ENCODE measurements around the gene GRIP2. TPM values are rescaled to one million over a fixed set of nuclear protein-coding genes. Genes with fewer than 3 reads are reported as not detected.

The GRIP2 gene
- total and polyA plus RNA-seq, 9 of the 15 experiments (the other 6 are each of a cell fraction or from before 2014, with no cell fraction given): 0.01 TPM; not detected in 7

DNA sequence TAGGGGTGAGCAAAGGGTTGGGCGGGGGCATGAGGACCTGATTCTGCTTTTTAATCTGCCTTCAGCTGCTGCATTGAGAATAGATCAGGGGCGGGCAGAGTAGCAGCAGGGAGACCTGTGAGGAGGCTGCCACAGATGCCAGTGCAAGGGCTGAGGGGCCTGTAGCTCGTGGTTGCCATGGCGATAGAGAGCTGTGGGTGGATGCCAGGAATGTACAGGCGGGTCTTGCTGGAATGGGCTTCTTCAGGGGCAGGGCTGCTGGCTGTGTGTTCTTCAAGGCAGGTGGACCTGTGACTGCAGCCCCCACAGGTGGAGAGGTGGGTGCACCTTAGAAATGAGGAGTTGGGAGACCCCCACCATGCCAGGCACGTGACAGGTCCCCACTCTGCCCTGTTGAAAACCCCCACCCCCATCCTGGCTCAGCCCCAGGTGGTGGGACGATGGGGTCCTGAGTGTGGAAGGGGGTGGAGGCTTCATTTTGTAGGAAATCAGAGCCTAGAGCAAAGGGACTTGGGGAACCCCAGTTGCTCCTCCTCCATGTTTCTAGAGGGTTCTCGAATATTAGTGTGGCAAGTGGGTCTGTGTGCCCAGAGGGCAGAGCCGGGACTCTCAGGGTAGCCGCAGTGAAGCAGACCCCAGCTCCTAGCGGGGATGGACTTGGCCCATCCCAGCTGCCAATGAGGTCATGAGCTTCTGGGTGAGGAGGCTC lies 99.5 kb downstream of the GRIP2 start:
- POLR2A ChIA-PET: interaction anchor here (0.7 to 0.9 kb wide), 2 partner anchors 9 to 234 kb away, joined by 3 read pairs; no protein-coding TSS in a partner anchor
- DNase-seq (ENCODE audit: extremely low read depth in 1 of 4, low spot score in 3 of 4) (peak in 1 of 4 experiments; percentile 43), ATAC-seq (no peak), FAIRE-seq (no peak)
- in situ Hi-C loops (cut with MboI): no loop called here
- Histone ChIP-seq H4K20me1 (replicated peaks; ENCODE audit: control insufficient read depth, insufficient read depth, low read length) (peaks cover 51% of the 10 kb centered on the region), H2AFZ (ENCODE audit: low read depth, low read length) (no peak overlapping the region), H3K27me3 (ENCODE audit: control insufficient read depth in 2 of 2, insufficient read depth in 2 of 2, low read length in 2 of 2) (no peaks in the 10 kb centered on the region), H3K27ac (ENCODE audit: extremely low read depth, low read depth, low read length) (no peak overlapping the region), H3K4me3 (no peak overlapping the region), H3K9me1 (ENCODE audit: control insufficient read depth, insufficient read depth, low read length) (peaks cover 22% of the 10 kb centered on the region), H3K4me2 (ENCODE audit: insufficient read depth, low read length) (no peak overlapping the region), H3K79me2 (ENCODE audit: control insufficient read depth, insufficient read depth, low read length) (peaks cover 84% of the 10 kb centered on the region), H3K9me3 (replicated peaks; ENCODE audit: control insufficient read depth, insufficient read depth, low read depth, low read length) (no peaks in the 10 kb centered on the region), H3K9ac (ENCODE audit: insufficient read depth in 1 of 2, low read depth in 2 of 2, low read length in 2 of 2) (peak overlapping the region in 1 of 2 experiments; percentile 81; a peak in 2 of 4 replicates), H3K4me1 (replicated peaks in 1 of 2; ENCODE audit: control insufficient read depth in 2 of 2, insufficient read depth in 2 of 2, low read length in 2 of 2) (peaks cover 29 to 55% of the 10 kb centered on the region in 2 experiments), H3K36me3 (ENCODE audit: control insufficient read depth, insufficient read depth, low read length) (peaks cover 85% of the 10 kb centered on the region)
- CTCF ChIA-PET (ENCODE audit: low intra/inter-chr PET ratio): no interaction called here
- 82% methylated on average over 11 of the region's 11 CpGs for WGBS (ENCODE audit: insufficient coverage, low coverage, missing lambda C conversion rate)
- intact Hi-C loops (cut with micrococcal nuclease): no loop called here
- TF ChIP-seq, protein P1, sequence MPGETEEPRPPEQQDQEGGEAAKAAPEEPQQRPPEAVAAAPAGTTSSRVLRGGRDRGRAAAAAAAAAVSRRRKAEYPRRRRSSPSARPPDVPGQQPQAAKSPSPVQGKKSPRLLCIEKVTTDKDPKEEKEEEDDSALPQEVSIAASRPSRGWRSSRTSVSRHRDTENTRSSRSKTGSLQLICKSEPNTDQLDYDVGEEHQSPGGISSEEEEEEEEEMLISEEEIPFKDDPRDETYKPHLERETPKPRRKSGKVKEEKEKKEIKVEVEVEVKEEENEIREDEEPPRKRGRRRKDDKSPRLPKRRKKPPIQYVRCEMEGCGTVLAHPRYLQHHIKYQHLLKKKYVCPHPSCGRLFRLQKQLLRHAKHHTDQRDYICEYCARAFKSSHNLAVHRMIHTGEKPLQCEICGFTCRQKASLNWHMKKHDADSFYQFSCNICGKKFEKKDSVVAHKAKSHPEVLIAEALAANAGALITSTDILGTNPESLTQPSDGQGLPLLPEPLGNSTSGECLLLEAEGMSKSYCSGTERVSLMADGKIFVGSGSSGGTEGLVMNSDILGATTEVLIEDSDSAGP (CRISPR knock-in tag; IDR thresholded peaks at IDR 0.05): no peak
- no peak for TF ChIP-seq CBFB (CRISPR knock-in tag; IDR thresholded peaks at IDR 0.05)
- TF ChIP-seq, protein P2, sequence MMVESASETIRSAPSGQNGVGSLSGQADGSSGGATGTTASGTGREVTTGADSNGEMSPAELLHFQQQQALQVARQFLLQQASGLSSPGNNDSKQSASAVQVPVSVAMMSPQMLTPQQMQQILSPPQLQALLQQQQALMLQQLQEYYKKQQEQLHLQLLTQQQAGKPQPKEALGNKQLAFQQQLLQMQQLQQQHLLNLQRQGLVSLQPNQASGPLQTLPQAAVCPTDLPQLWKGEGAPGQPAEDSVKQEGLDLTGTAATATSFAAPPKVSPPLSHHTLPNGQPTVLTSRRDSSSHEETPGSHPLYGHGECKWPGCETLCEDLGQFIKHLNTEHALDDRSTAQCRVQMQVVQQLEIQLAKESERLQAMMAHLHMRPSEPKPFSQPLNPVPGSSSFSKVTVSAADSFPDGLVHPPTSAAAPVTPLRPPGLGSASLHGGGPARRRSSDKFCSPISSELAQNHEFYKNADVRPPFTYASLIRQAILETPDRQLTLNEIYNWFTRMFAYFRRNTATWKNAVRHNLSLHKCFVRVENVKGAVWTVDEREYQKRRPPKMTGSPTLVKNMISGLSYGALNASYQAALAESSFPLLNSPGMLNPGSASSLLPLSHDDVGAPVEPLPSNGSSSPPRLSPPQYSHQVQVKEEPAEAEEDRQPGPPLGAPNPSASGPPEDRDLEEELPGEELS (CRISPR knock-in tag; IDR thresholded peaks at IDR 0.05; ENCODE audit: borderline replicate concordance): no peak
- peak; percentile 86 for TF ChIP-seq RFX1 (IDR thresholded peaks at IDR 0.05)
- TF ChIP-seq ZNF143 (CRISPR knock-in tag; IDR thresholded peaks at IDR 0.05): peak; percentile 32; the same call in 1 of the 2 replicates
- no peak for TF ChIP-seq TEAD4 (IDR thresholded peaks at IDR 0.05; ENCODE audit: low read length)
- TF ChIP-seq TEAD4 (CRISPR knock-in tag; IDR thresholded peaks at IDR 0.05; ENCODE audit: borderline replicate concordance): peak; percentile 57; the same call in 1 of the 2 replicates
- TF ChIP-seq, protein P3, sequence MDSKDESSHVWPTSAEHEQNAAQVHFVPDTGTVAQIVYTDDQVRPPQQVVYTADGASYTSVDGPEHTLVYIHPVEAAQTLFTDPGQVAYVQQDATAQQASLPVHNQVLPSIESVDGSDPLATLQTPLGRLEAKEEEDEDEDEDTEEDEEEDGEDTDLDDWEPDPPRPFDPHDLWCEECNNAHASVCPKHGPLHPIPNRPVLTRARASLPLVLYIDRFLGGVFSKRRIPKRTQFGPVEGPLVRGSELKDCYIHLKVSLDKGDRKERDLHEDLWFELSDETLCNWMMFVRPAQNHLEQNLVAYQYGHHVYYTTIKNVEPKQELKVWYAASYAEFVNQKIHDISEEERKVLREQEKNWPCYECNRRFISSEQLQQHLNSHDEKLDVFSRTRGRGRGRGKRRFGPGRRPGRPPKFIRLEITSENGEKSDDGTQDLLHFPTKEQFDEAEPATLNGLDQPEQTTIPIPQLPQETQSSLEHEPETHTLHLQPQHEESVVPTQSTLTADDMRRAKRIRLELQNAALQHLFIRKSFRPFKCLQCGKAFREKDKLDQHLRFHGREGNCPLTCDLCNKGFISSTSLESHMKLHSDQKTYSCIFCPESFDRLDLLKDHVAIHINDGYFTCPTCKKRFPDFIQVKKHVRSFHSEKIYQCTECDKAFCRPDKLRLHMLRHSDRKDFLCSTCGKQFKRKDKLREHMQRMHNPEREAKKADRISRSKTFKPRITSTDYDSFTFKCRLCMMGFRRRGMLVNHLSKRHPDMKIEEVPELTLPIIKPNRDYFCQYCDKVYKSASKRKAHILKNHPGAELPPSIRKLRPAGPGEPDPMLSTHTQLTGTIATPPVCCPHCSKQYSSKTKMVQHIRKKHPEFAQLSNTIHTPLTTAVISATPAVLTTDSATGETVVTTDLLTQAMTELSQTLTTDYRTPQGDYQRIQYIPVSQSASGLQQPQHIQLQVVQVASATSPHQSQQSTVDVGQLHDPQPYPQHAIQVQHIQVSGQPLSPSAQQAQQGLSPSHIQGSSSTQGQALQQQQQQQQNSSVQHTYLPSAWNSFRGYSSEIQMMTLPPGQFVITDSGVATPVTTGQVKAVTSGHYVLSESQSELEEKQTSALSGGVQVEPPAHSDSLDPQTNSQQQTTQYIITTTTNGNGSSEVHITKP (IDR thresholded peaks at IDR 0.05; ENCODE audit: partially characterized antibody): peak; percentile 71
- no peak for TF ChIP-seq DNMT1 (IDR thresholded peaks at IDR 0.05)
- no peak for TF ChIP-seq NCOR1 (IDR thresholded peaks at IDR 0.05)
- no peak for TF ChIP-seq MEF2A (IDR thresholded peaks at IDR 0.05; ENCODE audit: control insufficient read depth, low read depth, low read length)
- no TSS peak for BruUV-seq (replicated peaks)

Measured in K562 (cell line).